MM.1S (cell line): ENCODE measurements around the gene CCDC182.

Source experiments
- EZH2phosphoT487 ChIP-seq: fragments of 300-600 bp; sonication (generic); IDR thresholded peaks from 2 replicates; pipeline ENCODE4 v1.6.1; 2018; ENCODE audit warnings: antibody characterized with exemption, low read length
- TF ChIP-seq, protein P1 (sequence below): fragments of 300-600 bp; sonication (generic); IDR thresholded peaks from 2 replicates; pipeline ENCODE4 v1.5.1; 2016; ENCODE audit warnings: antibody characterized with exemption, low read length, mixed read lengths

DNA sequence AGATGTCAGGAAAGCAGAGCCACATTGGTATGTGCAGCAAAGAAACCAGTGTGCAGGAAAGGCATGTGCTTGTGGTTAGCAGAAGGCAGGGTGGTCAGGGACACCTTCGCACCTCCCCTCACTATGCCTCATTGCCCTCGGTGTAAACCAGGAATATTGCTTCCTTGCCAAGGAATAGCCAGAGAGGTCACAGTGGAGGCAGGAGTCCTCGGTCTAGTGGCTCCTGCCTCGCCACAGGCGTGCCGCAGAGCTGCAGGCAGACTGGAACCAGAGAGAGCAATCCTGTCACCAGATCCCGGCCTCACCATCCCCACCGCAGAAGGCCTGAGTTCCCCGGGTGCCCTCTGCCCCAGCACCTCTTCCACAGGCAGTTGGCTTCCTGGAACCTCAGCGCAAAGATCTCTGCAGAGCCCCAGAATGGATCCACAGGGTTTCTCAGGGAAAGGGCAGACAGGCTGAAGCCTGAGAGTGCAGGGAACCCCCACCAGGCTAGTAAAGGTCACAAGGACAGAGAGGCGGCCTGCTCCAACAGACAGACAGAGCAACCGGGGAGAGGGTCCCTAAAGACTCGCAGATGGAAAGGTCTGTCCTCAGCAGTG lies 21.6 kb downstream of the CCDC182 start:
- TF ChIP-seq, protein P1, sequence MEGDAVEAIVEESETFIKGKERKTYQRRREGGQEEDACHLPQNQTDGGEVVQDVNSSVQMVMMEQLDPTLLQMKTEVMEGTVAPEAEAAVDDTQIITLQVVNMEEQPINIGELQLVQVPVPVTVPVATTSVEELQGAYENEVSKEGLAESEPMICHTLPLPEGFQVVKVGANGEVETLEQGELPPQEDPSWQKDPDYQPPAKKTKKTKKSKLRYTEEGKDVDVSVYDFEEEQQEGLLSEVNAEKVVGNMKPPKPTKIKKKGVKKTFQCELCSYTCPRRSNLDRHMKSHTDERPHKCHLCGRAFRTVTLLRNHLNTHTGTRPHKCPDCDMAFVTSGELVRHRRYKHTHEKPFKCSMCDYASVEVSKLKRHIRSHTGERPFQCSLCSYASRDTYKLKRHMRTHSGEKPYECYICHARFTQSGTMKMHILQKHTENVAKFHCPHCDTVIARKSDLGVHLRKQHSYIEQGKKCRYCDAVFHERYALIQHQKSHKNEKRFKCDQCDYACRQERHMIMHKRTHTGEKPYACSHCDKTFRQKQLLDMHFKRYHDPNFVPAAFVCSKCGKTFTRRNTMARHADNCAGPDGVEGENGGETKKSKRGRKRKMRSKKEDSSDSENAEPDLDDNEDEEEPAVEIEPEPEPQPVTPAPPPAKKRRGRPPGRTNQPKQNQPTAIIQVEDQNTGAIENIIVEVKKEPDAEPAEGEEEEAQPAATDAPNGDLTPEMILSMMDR = no peak
- TF ChIP-seq EZH2phosphoT487 = no peak
